HG03460 (cell line): ENCODE data around the gene WNT8B.
A peak's percentile ranks its signal among the peaks of the same experiment; 100 is the strongest.

Experiments
- ATAC-seq: cut with Tn5 transposase; IDR thresholded peaks from one replicate; pipeline ENCODE4 v1.9.1; 2021; ENCODE audit not compliant: unreplicated experiment

WNT8B gene, protein sequence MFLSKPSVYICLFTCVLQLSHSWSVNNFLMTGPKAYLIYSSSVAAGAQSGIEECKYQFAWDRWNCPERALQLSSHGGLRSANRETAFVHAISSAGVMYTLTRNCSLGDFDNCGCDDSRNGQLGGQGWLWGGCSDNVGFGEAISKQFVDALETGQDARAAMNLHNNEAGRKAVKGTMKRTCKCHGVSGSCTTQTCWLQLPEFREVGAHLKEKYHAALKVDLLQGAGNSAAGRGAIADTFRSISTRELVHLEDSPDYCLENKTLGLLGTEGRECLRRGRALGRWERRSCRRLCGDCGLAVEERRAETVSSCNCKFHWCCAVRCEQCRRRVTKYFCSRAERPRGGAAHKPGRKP

DNA sequence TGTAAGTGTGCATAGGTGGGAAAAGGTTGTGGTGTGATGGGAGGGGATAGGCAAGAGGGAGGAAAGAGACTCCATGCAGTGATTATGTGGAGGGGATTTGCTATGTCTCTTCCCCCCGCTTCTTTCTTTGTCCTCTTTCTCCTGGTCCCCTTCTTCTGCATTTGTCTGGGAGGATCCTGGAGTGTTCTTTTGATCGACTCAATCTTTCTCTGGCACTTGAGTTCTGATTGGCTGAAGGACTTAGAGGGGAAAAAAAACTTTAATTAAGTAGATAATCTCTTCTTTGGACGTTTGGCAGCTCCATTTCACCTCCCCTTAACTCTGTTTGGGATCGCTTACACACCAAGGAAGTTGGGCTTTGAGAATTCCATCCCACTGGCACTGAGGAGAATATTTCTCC lies at the start of gene WNT8B:
TSS of gene WNT8B (plus strand) at position 301 of the 400 bp plus-strand sequence. CDS start 160 bp downstream, outside the sequence.
- no peak for ATAC-seq

DNA sequence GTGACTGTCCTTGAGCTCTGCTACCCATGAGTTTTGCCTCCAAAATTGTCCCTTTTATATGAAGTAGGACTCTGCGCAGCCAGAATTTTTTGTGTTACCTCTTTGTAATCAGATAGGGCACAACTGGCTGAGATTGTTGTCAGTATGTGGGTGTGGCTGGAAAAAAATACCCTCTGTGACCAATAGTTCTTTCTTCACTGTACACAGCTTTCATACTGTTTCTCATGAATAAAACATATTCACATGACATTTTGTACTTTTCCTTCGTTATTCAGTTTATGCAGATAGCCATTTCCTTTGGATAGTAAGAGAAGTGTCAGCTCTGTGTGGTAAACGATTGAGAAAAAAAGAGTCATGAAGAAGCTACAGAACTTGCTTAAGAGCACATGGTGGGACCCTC lies 49.6 kb upstream of the WNT8B start:
- ATAC-seq = no peak

DNA sequence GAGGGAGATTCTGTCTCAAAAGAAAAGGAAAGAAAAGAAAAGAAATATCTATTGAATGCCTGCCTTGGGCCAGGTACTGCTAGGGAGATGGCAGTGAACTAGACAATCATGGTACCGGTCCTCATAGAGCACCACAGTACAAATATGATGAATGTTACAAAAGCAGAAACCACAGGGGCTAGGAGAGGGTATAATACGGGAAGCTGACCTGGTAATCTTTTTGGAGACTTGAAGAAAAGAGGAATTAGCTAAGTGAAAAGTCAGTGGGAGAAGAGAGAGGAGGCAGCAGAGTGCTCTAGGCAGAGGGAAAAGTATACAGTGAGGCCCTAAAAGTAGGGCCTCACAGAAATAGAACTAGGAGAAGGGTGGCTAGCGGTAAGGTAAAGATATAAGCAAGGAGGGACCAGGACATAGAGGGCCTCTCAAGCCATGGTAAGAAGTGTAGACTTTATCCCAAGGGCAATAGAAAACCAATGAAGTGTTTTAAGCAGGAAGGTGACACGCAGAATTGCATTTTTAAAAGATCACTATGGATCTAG lies 42.8 kb upstream of the WNT8B start:
- ATAC-seq = no peak

DNA sequence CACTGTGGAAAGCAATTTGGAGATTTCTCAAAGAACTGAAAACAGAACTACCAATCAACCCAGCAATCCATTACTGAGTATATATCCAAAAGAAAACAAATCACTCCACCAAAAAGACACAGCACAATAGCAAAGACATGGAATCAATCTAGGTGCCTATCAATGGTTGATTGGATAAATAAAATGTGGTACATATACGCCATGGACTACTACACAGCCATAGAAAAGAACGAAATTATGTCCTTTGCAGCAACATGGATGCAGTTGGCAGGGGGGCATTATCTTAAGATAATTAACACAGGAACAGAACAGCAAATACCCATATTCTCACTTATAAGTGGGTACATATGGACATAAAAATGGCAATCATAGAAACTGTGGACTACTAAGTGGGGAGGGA lies 35.4 kb upstream of the WNT8B start:
- no peak for ATAC-seq

DNA sequence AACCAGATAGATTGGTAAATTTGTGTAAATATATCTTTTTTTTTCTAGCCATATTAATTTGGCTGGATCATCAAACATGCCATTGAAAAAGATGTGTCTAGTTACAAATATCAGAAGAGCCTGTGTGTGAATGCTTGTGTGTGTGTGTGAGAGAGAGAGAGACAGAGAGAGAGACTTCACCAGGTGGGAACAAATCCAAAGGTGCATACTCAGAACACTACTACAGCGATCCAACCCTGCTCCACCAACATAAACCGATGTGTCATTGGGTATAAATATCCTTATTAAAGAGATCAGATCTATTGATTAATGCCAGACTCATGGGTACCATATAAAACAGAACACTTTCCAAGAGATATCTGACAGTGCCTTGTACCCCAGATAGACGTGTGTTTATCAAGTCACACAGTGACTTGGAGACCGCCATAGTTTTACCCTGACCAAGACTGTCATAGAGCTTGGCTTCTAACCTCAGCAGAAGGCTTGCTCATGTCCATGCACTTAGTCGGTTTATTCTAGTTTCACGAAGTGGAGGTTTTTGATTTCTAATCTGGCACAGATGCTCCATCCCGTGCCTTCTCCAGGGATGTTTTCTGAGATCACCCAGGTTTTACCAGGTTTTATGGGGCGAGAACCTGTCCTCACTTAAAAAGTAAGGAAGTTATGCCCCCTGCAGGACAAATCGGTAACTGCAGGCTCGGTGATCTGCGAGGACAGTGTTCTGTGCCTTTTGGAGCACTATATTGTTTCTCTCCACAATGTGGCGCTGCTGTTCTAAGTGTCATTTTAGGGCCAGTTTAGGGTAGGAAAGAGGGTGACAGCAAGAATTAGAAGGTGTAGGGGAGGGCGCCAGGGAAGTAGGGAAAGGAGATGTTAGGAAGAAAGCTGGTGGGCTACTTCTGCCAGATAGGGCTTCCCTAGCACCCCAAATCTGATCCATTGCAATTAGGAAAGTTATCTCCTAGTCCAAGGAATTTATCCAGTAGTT lies 29.3 kb upstream of the WNT8B start:
- peak; percentile 75 for ATAC-seq

DNA sequence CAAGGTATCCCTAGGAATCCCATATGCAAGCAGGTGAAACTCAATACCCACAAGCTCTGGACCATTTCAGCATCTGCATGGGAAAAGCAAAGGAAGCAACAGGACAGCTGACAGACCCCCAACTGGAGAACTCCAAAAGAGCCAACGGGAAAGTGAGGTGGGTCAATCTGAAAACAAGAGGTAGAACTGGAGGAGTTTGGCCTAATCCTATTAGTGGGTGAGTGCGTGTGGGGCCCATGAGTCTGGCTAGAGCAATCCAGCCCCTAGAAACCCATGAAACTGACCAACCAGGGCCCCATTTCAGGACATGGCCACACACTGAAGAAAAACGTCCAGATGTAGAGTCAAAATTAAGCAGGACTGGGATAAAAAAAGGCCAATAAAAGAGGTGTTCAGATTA lies 26.6 kb upstream of the WNT8B start:
- ATAC-seq = no peak

DNA sequence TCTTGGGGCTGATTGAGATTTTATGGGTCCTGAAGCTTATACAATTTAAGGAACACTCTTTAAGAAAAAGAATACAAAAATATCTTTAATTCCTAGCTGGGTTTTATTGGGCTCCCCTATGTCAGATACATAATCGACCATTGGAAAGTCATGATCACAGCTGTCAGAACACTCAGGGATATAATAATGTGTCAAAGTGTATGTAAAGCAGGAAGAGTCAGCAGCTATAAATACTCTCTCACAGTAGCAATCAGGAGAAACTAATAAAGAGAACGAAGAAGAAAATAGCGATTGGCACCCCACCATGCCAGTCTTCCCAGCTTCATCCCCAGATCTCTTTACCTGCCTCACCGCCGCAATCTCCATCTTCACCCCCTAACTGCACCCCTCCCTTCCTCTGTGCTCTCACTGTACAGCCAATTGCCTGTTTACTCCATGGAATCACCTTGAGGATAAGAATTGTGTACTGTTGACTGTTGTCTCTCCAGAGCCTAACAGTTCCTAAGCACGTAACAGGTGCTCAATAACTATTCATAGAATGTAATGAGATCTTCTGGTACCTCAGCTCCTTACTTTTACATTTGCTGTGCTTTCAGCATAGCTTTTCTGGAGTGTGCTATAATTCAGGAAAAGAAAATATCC lies 24.0 kb upstream of the WNT8B start:
- ATAC-seq = no peak

DNA sequence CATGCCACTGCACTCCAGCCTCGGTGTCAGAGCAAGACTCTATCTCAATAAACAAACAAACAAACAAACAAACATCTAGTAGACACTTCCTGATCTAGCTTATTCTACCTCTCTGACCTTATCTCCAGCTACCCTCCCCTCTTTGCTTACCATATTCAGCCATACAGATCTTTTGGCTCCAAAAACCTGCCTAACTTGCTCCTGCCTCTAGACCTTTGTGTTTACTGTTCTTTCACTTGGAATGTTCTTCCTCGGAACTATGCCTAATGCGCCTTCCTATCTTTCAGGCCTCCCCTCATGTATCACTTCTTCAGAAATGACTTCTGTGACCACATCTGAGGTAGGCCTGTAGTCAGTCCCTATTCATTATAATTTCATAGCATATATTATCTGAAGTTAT lies 20.3 kb upstream of the WNT8B start:
- ATAC-seq = no peak

DNA sequence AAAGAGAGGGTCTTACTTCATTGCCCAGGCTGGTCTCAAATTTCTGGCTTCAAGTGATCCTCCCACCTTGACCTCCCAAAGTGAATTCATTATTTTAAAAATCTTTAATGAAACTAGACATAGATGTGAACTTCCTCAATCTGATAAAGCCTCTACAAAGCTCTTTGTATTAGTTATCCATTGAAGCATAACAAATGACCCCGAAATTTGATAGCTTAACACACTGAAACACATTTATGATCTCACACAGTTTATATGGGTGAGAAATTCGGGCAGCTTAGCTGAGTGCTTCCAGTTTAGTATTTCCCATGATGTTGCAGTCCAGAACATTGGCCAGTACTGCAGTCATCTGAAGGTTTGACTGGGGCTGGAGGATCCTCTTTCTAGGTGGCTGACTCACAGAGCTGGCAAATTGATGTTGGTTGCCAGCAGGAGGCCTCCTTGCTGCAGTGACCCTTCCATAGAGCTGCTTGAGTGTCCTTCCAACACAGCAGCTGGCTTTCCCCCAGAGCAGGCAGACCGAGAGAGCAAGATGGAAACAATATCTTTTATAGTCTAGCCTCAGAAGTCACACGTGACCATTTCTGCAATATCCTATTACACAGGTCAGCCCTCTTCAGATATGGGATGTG lies 16.6 kb upstream of the WNT8B start:
- ATAC-seq = no peak

DNA sequence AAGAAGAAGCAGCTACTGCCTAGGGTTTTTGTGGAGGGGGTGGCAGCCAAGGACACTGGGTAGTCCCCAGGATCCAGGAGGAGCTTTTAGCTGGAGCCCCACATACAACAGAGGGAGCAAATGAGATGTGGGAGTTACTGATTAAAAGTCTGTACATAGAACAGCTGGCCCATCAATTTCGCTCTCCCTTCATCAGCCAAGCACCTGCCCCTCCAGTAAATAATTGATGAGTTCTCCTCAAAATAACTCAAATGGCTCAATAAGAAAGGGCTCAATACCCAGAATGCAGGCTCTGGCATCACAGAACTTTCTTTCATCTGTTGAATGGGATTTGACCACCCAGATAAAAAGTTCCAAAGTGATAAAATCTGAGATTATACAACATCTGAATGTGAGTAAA lies 15.1 kb upstream of the WNT8B start:
- no peak for ATAC-seq

DNA sequence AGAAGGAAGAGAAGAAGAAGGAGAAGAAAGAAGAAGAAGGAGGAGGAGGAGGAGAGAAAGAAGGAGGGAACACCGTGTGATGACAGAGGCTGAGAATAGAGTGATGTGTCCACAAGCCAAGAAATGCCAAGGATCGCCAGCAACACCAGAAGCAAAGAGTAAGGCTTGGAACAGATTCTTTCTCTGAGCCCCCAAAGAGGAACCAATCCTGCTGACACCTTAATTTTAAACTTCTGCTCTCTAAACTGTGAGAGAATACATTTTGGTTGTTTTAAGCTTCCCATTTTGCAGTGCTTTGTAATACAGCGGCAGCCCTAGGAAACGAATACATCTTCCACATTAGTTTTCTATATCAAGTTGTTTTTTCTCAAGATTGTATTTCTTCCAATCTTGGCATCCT lies 13.9 kb upstream of the WNT8B start:
- no peak for ATAC-seq

DNA sequence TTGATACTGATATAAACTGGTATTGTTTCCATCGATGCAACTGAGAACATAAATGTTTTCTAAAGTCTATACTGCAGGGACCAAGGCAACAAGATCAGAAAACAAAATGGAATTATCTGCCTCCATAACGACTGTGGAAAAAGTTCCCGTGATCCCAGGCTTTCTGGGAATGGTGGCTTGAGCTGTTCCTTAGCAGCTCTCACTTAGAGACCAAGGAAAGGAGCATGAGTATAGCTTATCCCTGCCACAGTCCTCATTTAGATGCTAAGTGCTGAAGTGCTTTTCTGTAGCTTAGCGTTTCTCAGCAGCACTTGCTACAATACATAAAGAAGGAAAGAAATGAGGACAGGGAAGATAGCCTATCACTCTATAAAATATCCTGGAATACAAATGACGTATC lies 5.5 kb downstream of the WNT8B start:
- ATAC-seq = no peak

DNA sequence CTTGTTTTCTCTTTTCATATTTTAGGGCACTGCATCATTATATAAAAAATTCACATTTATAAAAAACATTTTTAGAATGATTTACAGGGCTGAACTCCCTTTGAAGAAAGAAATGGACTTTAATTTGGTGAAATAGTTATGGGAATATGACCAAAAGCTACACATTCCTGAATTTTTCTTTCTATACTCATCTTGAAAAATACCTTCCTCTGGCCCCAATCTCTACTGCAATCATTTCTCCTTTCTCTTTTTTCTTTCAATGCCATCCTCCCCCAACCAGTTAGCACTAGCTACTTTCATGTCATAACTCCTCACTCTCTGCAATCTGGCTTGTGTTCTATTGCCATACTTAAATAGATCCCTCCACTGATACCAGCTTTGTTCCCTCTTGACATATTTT lies 6.2 kb downstream of the WNT8B start:
- no peak for ATAC-seq

DNA sequence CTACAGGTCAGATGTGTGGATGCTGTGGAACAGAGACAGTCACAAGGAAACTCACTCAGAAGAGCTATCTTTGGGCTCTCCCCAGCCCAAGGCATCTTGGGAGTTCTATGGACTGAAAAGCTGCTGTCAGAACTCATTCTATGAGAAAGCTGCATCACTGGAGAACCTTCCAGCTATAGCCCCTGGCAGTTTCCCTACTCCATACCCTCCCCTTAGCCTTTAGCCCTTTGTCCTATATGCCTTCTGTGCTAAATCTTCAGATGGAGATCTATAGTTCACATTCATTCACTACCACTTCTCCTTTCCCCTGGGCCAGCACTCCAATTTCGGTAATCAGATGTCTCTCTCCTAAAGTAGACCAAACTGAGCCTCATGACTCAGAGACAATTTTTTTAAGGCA lies 6.9 kb downstream of the WNT8B start:
- ATAC-seq = no peak

DNA sequence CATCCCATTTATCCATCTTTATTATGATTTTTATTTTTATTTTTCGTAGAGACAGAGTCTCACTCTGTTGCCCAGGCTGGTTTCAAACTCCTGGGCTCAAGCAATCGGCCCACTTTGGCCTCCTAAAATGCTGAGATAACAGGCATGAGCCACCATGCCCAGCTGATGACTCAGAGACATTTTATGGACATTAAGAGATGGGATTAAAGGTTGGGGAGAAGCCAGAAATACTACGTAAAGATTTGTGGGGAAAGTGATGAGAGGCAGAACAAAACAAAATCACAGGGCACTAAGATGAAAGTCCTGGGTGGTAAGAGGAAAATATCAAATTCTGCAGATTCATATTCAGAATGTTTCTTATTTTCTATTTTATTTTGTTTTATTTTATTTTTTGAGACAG lies 7.6 kb downstream of the WNT8B start:
- no peak for ATAC-seq

DNA sequence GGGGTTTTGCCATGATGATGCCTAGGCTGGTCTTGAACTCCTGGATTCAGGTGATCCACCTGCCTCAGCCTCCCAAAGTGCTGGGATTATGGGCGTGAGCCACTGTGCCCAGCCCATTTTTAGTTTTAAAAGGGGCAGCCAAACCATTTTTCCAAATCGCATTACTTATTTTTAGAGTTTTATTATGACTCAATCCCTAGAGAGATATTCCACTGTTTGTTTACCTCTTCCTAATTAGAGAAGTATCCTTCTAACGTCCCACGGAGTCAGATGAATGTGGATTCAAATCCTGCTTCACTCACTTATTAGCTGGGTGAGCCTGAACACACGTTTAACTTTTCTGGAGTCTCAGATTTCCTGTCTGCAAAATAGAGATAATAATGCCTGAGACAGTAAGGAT lies 15.2 kb downstream of the WNT8B start:
- ATAC-seq = no peak

DNA sequence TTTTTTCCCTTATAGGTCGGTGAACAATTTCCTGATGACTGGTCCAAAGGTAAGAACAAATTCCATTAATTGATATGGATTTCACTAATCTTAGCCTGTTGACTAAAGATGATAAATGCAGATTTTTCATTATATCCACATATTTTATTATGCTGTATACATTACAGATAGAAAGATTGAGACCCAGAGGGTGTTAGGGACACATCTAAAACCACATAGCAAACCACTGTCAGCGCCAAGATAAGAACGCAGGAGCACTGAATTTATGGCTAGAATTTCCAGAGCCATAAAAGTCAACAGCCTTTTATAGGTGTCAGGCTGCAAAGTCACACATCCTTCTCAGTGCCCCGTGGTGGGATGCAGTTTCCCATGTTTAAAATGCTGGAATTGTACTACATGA lies 16.2 kb downstream of the WNT8B start:
- no peak for ATAC-seq

DNA sequence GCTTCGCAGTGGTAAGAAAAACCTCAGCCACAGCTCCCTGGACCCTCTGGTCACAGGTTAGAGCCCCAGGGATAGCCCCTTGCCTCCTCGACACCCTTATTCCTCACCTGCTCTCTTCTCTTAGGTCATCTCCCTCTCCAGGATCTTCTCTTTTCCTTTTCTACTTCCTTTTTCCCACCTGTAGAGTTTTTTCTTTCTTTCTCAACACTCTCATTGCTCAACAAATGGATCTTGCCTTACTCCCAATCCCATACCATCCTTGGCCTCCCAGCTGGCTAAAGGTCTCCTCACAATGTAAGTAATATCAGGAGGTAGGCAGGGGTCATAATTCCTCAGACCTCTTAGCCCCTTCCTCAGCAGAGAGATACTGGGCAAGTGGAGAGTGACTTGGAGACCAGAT lies 17.2 kb downstream of the WNT8B start:
- ATAC-seq = no peak

DNA sequence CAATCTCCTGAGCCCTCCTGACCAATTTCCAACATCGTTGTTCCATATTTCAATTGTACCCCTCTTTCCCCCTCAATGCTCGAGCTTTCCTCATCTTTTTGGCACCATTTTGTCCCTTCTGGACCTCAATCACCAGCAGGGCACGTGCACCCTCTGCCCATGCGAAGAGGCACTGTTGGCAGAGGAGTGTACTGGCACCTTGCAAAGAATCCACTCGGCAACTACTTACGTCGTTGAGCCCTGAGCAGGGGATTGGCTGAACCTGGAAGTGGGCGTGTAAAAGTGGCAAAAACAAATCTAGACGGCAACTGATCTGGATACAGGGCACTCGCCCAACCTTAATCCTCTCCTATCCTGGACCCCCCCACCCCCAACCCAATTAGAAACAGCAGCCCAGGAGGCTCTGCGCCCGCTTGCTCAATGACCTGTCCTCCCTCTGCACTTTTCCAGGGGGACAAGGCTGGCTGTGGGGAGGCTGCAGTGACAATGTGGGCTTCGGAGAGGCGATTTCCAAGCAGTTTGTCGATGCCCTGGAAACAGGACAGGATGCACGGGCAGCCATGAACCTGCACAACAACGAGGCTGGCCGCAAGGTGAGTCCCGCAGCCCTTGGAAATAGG lies 18.8 kb downstream of the WNT8B start:
- ATAC-seq = peak; percentile 97

DNA sequence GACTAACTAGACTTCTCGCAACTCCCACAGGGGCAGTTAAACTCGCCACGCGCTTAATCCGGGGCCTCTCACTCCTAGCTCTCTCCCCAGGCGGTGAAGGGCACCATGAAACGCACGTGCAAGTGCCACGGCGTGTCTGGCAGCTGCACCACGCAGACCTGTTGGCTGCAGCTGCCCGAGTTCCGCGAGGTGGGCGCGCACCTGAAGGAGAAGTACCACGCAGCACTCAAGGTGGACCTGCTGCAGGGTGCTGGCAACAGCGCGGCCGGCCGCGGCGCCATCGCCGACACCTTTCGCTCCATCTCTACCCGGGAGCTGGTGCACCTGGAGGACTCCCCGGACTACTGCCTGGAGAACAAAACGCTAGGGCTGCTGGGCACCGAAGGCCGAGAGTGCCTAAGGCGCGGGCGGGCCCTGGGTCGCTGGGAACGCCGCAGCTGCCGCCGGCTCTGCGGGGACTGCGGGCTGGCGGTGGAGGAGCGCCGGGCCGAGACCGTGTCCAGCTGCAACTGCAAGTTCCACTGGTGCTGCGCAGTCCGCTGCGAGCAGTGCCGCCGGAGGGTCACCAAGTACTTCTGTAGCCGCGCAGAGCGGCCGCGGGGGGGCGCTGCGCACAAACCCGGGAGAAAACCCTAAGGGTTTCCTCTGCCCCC lies 19.5 kb downstream of the WNT8B start:
- no peak for ATAC-seq
